Measurements from ENCODE around the gene ALKBH4. TPM values are rescaled to one million over a fixed set of nuclear protein-coding genes. Genes with fewer than 3 reads are reported as not detected.

ALKBH4 gene
- total RNA-seq, 1 donor from 2014 or later = 12.5 TPM

DNA sequence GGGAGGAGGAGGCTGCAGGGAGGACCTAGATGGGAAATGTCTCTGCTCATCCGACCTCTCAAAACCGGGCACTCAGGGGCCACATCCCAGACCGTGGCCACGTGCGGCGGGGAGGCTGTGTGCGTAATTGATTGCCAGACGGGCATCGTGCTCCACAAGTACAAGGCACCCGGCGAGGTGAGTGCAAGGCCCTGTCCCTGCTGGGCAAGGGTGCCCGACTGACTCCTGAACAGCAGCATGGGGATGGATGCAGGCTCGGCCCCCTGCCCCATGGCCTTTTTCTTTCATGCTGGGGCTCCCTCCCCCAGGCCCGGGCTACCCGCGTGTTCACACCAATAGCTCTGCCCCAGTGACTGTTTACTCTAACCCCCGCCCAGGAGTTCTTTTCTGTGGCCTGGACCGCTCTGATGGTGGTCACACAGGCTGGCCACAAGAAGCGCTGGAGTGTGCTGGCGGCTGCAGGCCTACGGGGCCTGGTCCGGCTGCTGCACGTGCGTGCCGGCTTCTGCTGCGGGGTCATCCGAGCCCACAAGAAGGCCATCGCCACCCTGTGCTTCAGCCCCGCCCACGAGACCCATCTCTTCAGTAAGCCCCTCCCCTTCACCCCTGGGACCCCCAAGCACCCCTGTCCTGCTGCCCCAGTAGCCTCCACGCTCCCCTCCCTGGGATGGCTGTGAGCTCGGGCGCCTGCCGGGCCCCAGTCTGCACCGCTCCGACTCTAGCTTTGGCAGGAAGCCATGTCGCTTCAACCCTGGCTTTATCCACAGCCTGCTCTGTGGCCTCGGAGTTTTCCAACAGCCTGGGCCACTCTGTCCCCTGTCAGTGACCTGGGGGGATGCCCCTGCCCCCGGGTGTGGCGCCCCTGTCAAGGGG, 4.1 kb upstream of the ALKBH4 start:
- TF ChIP-seq, protein P1, sequence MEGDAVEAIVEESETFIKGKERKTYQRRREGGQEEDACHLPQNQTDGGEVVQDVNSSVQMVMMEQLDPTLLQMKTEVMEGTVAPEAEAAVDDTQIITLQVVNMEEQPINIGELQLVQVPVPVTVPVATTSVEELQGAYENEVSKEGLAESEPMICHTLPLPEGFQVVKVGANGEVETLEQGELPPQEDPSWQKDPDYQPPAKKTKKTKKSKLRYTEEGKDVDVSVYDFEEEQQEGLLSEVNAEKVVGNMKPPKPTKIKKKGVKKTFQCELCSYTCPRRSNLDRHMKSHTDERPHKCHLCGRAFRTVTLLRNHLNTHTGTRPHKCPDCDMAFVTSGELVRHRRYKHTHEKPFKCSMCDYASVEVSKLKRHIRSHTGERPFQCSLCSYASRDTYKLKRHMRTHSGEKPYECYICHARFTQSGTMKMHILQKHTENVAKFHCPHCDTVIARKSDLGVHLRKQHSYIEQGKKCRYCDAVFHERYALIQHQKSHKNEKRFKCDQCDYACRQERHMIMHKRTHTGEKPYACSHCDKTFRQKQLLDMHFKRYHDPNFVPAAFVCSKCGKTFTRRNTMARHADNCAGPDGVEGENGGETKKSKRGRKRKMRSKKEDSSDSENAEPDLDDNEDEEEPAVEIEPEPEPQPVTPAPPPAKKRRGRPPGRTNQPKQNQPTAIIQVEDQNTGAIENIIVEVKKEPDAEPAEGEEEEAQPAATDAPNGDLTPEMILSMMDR (IDR thresholded peaks at IDR 0.05; ENCODE audit: insufficient read depth, low read length, poor library complexity, severe bottlenecking) = no peak
- Histone ChIP-seq H3K27me3 (ENCODE audit: control insufficient read depth, insufficient read depth, low read length) (no peaks in the 10 kb centered on the region), H3K36me3 (ENCODE audit: control insufficient read depth, insufficient read depth, low read length) (peaks cover 4% of the 10 kb centered on the region), H3K4me3 (ENCODE audit: low read depth, low read length) (no peak overlapping the region)
- no peak for DNase-seq (ENCODE audit: low read depth)

DNA sequence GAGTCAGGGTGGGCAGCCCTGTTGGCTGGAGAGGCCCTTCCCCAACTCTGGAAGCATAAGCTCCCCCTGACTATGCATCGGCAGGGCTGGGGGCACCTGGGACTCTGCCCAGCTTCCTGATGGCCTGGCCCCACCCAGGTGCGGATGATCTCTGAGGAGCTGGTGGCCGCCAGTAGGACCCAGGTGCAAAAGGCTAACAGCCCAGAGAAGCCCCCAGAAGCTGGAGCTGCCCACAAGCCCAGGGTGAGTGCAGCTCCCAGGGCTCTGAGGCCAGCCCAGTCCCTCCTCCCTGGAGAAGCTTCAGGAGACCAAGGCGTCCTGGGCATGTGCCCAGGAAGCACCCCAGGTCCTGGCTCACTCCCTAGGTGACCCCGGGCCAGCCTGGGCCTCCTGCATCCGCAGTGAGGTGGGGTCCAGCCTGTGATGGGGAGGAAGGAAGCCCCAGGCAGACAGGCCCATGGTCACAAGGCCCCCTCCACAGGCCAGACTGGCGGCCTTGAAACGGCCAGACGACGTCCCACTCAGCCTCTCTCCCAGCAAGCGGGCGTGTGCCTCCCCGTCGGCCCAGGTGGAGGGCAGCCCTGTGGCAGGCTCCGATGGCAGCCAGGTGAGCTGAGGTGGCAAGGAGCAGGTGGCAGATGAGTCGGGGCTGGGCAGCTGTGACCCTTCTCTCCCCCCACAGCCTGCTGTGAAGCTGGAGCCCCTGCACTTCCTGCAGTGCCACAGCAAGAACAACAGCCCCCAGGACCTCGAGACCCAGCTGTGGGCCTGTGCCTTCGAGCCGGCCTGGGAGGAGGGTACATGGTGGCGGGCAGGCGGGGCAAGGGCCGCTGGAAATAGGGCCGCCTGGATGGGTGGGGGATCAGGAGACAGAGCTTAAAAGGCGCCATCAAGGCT, 3.2 kb upstream of the ALKBH4 start:
- H3K4me3 ChIP-seq (ENCODE audit: low read depth, low read length) = no peak overlapping the region
- peaks cover 3% of the 10 kb centered on the region for H3K36me3 ChIP-seq (ENCODE audit: control insufficient read depth, insufficient read depth, low read length)
- TF ChIP-seq, protein P1 (IDR thresholded peaks at IDR 0.05; ENCODE audit: insufficient read depth, low read length, poor library complexity, severe bottlenecking) = no peak
- H3K27me3 ChIP-seq (ENCODE audit: control insufficient read depth, insufficient read depth, low read length) = no peaks in the 10 kb centered on the region
- no peak for DNase-seq (ENCODE audit: low read depth)

DNA sequence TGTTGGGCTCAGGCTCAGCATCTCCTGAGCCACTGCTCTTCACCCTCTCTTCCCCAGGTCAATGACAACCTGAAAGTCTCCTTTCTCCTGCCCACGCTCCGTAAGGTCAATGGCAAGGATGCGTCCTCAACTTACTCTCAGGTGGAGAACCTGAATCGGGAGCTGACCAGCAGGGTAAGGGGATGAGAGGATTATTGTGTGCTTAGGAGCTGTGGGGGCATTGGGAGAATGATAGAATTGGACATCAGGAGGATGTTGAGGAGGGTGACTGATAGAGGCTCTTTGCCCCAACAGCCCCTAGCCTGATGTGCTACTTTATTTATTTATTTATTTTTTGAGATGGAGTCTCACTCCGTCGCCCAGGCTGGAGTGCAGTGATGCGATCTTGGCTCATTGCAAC, 1.4 kb upstream of the ALKBH4 start:
- peaks cover 2% of the 10 kb centered on the region for H3K36me3 ChIP-seq (ENCODE audit: control insufficient read depth, insufficient read depth, low read length)
- no peaks in the 10 kb centered on the region for H3K27me3 ChIP-seq (ENCODE audit: control insufficient read depth, insufficient read depth, low read length)
- TF ChIP-seq, protein P1 (IDR thresholded peaks at IDR 0.05; ENCODE audit: insufficient read depth, low read length, poor library complexity, severe bottlenecking) = no peak
- no peak for DNase-seq (ENCODE audit: low read depth)
- no peak overlapping the region for H3K4me3 ChIP-seq (ENCODE audit: low read depth, low read length)

DNA sequence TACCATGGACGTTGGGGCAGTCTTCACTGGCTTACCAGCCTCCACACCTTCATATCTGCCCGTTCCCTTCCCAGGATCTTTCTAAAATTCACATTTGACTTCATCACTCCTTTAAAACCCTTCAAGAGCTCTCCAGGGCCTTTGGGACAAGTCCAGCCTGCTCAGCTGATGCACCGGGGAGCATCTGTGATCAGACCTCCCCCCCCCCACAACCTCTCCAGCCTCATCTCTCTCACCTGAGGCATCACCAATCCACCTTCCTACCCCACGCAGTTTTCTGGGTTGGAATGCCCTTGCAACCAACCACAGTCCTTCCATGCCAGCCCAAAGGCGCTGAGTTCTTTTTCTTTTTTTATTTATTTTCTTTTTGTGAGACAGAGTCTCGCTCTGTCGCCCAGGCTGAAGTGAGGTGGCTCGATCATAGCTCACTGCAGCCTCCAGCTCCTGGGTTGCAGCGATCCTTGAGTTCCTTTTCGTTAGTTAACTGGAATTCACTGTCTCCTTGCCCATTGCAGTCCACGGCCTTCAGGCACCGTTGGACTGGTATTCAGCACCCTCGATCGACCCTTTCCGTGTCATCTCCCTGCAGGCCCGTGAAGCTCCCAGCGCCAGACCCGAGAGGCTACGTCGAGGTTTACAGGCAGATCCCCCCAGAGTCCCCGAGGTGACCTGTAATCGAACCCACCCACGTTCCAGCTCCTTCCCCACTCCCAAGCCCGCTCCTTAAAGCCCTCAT, 654 bp downstream of the ALKBH4 start:
- peak overlapping the region; percentile 68 for H3K4me3 ChIP-seq (ENCODE audit: low read depth, low read length)
- H3K27me3 ChIP-seq (ENCODE audit: control insufficient read depth, insufficient read depth, low read length) = no peaks in the 10 kb centered on the region
- H3K36me3 ChIP-seq (ENCODE audit: control insufficient read depth, insufficient read depth, low read length) = peaks cover 3% of the 10 kb centered on the region
- TF ChIP-seq, protein P1 (IDR thresholded peaks at IDR 0.05; ENCODE audit: insufficient read depth, low read length, poor library complexity, severe bottlenecking) = no peak
- no peak for DNase-seq (ENCODE audit: low read depth)

DNA sequence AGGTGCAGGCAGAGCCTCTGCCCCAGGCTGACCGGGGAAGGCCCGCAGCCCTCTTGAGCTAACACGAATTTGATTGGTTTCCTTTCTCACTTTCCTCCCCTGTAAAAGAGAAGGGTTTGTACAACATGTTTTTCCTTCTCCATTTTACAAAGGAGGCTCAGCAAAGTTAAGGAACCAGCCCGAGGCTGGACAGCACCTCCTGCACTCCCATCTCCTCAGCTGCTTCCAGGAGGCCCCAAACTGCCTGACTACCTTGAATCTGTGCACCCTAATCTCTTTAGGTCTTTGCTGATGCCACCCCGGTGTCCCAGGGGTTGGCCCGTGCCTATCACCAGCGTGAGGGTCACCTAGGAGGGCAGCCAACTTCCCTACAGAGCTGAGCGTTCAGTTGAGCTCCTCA, 4.2 kb downstream of the ALKBH4 start:
- no peak for DNase-seq (ENCODE audit: low read depth)
- no peaks in the 10 kb centered on the region for H3K27me3 ChIP-seq (ENCODE audit: control insufficient read depth, insufficient read depth, low read length)
- H3K4me3 ChIP-seq (ENCODE audit: low read depth, low read length) = no peak overlapping the region
- H3K36me3 ChIP-seq (ENCODE audit: control insufficient read depth, insufficient read depth, low read length) = peaks cover 5% of the 10 kb centered on the region
- TF ChIP-seq, protein P1 (IDR thresholded peaks at IDR 0.05; ENCODE audit: insufficient read depth, low read length, poor library complexity, severe bottlenecking) = no peak
